OCI-LY1 (cell line): Measurements from ENCODE around the gene UTS2R.

Experiments
- H2AFZ ChIP-seq: fragments of 200-600 bp; sonication (generic), shearing (Covaris generic); 2 replicates; pipeline ENCODE4 v1.6.0; 2014; ENCODE audit warnings: antibody characterized with exemption, mild to moderate bottlenecking, low read length
- H3F3A ChIP-seq: fragments of 200-600 bp; sonication (generic), shearing (Covaris generic); 2 replicates; pipeline ENCODE4 v1.6.0; 2014; ENCODE audit warnings: mild to moderate bottlenecking, antibody characterized with exemption, low read length, moderate library complexity; ENCODE audit not compliant: insufficient read depth
- H3K27ac ChIP-seq: fragments of 200-600 bp; sonication (generic); 2 replicates; pipeline ENCODE4 v1.5.1; 2014; ENCODE audit warnings: low read length, mixed run types, mild to moderate bottlenecking, low read depth; ENCODE audit not compliant: poor library complexity, severe bottlenecking
- H3K27me3 ChIP-seq: fragments of 200-600 bp; sonication (generic); 2 replicates; pipeline ENCODE4 v1.6.0; 2014; ENCODE audit warnings: antibody characterized with exemption, mild to moderate bottlenecking, low read length, moderate library complexity; ENCODE audit not compliant: insufficient read depth
- H3K36me3 ChIP-seq: fragments of 200-600 bp; sonication (generic); 2 replicates; pipeline ENCODE4 v1.6.1; 2014; ENCODE audit warnings: mild to moderate bottlenecking, antibody characterized with exemption, low read length, moderate library complexity, mixed read lengths; ENCODE audit not compliant: insufficient read depth
- H3K4me1 ChIP-seq: fragments of 200-600 bp; sonication (generic); 2 replicates; pipeline ENCODE4 v1.5.1; 2014; ENCODE audit warnings: mild to moderate bottlenecking, low read length, moderate library complexity; ENCODE audit not compliant: insufficient read depth, severe bottlenecking
- H3K4me2 ChIP-seq: fragments of 200-600 bp; sonication (generic), shearing (Covaris generic); 2 replicates; pipeline ENCODE4 v1.6.1; 2014; ENCODE audit warnings: low read length
- H3K4me3 ChIP-seq: fragments of 200-600 bp; sonication (generic); 2 replicates; pipeline ENCODE4 v1.5.1; 2014; ENCODE audit warnings: low read length, low read depth, mild to moderate bottlenecking, mixed read lengths; ENCODE audit not compliant: poor library complexity, severe bottlenecking
- H3K79me2 ChIP-seq: fragments of 200-600 bp; shearing (Covaris generic); 2 replicates; pipeline ENCODE4 v1.6.1; 2016; ENCODE audit warnings: mixed run types, low read length, mixed read lengths; ENCODE audit not compliant: insufficient read depth
- H3K9ac ChIP-seq: fragments of 200-600 bp; sonication (generic), shearing (Covaris generic); 2 replicates; pipeline ENCODE4 v1.6.1; 2014; ENCODE audit warnings: mild to moderate bottlenecking, low read length, mixed read lengths
- H3K9me2 ChIP-seq: fragments of 200-600 bp; sonication (generic), shearing (Covaris generic); 2 replicates; pipeline ENCODE4 v1.6.1; 2014; ENCODE audit warnings: low read depth, mild to moderate bottlenecking, low read length, mixed read lengths
- H3K9me3 ChIP-seq: fragments of 200-600 bp; shearing (Covaris generic); 2 replicates; pipeline ENCODE4 v1.6.1; 2014; ENCODE audit warnings: low read length, mixed read lengths
- H4K20me1 ChIP-seq: fragments of 200-600 bp; sonication (generic), shearing (Covaris generic); 2 replicates; pipeline ENCODE4 v1.6.0; 2016; ENCODE audit warnings: mild to moderate bottlenecking, low read length; ENCODE audit not compliant: insufficient read depth
- EZH2 ChIP-seq: fragments of 200-600 bp; sonication (generic), shearing (Covaris generic); IDR thresholded peaks from 2 replicates; pipeline ENCODE4 v1.8.0; 2017; ENCODE audit warnings: borderline replicate concordance, mixed run types, mild to moderate bottlenecking, antibody characterized with exemption, low read length, moderate library complexity, mixed read lengths
- TF ChIP-seq, protein P1 (sequence below): fragments of 200-600 bp; sonication (generic), shearing (Covaris generic); IDR thresholded peaks from 2 replicates; pipeline ENCODE4 v1.5.1; 2017; ENCODE audit warnings: mild to moderate bottlenecking, antibody characterized with exemption, low read length, moderate library complexity, mixed read lengths

UTS2R gene

DNA sequence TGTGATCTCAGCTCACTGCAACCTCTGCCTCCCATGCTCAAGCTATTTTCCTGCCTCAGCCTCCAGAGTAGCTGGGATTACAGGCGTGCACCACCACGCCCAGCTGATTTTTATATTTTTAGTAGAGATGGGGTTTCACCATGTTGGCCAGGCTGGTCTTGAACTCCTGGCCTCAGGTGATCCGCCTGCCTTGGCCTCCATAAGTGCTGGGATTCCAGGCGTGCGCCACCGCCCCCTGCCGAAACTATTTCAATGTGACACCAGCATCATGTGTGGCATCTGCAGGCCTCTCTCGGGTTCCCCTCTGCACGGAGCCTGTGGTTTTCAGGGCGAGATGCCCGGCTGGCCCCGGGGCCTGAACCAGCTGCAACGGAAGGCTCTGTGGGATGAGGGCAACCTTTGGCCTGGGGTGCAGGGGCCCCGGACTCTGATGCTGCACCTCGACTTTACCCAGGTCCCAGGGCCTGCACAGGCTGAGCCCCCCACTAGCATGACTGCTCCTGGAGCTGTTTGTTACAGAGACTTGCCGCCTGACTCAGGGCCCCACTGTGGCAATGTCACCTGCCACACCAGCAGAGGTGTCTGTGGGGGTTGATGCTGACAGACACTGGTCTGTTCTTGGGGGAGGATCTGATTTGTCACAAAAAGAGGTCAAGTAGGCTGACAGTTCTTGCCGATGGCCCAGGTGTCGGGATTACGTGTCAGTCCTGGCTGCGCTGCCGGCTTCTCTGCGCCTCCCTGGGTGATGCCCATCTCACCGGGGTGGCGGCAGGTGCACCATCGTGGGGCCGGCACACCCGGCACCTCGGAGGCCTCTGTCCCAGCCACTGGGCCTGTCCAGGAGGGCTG, 21.2 kb upstream of the UTS2R start:
- H3K4me3 ChIP-seq = no peak overlapping the region
- no peaks in the 10 kb centered on the region for H3K9me3 ChIP-seq
- TF ChIP-seq, protein P1, sequence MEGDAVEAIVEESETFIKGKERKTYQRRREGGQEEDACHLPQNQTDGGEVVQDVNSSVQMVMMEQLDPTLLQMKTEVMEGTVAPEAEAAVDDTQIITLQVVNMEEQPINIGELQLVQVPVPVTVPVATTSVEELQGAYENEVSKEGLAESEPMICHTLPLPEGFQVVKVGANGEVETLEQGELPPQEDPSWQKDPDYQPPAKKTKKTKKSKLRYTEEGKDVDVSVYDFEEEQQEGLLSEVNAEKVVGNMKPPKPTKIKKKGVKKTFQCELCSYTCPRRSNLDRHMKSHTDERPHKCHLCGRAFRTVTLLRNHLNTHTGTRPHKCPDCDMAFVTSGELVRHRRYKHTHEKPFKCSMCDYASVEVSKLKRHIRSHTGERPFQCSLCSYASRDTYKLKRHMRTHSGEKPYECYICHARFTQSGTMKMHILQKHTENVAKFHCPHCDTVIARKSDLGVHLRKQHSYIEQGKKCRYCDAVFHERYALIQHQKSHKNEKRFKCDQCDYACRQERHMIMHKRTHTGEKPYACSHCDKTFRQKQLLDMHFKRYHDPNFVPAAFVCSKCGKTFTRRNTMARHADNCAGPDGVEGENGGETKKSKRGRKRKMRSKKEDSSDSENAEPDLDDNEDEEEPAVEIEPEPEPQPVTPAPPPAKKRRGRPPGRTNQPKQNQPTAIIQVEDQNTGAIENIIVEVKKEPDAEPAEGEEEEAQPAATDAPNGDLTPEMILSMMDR = peak; percentile 47
- TF ChIP-seq EZH2 = no peak
- H3K36me3 ChIP-seq = no peaks in the 10 kb centered on the region
- no peaks in the 10 kb centered on the region for H3K9me2 ChIP-seq
- H3K27ac ChIP-seq = peak overlapping the region; percentile 91
- H3F3A ChIP-seq = no peaks in the 10 kb centered on the region; the same call in 1 of the 2 replicates
- no peaks in the 10 kb centered on the region for H3K27me3 ChIP-seq
- H3K4me1 ChIP-seq = peaks cover 36% of the 10 kb centered on the region
- no peak overlapping the region for H3K9ac ChIP-seq
- no peaks in the 10 kb centered on the region for H4K20me1 ChIP-seq
- H2AFZ ChIP-seq = no peak overlapping the region
- no peaks in the 10 kb centered on the region for H3K79me2 ChIP-seq
- H3K4me2 ChIP-seq = peak overlapping the region; percentile 3; the same call in 1 of the 2 replicates

DNA sequence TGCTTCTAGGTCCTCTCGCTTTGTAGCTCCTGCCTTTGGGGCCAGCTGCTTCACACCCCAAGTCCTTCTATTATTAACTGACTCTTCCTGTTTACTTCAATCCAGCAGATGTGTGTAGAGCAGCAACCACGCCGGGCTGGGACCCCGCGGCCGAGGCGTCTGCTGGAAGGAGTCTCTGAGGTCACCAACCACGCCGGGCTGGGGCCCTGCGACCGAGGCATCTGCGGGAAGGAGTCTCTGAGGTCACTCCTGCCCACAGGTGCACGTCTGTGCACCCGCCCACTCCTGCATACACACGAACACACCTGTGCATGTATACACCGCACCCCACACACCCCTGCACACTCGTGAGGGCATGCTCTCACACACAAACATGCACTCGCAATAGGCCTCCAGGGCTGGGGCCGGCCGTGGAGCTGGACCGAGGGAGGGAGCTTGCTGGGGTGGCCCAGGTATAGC, 20.3 kb upstream of the UTS2R start:
- Histone ChIP-seq H3K79me2 (no peaks in the 10 kb centered on the region), H3K4me3 (no peak overlapping the region), H3F3A (no peaks in the 10 kb centered on the region; the same call in 1 of the 2 replicates), H3K9ac (no peak overlapping the region; the same call in 1 of the 2 replicates), H3K27ac (peak overlapping the region; percentile 91), H4K20me1 (no peaks in the 10 kb centered on the region), H2AFZ (no peak overlapping the region), H3K4me2 (peak overlapping the region; percentile 9; the same call in 1 of the 2 replicates), H3K4me1 (peaks cover 41% of the 10 kb centered on the region), H3K9me3 (no peaks in the 10 kb centered on the region), H3K27me3 (no peaks in the 10 kb centered on the region), H3K9me2 (no peaks in the 10 kb centered on the region), H3K36me3 (no peaks in the 10 kb centered on the region)
- TF ChIP-seq, protein P1 = no peak
- TF ChIP-seq EZH2 = no peak

DNA sequence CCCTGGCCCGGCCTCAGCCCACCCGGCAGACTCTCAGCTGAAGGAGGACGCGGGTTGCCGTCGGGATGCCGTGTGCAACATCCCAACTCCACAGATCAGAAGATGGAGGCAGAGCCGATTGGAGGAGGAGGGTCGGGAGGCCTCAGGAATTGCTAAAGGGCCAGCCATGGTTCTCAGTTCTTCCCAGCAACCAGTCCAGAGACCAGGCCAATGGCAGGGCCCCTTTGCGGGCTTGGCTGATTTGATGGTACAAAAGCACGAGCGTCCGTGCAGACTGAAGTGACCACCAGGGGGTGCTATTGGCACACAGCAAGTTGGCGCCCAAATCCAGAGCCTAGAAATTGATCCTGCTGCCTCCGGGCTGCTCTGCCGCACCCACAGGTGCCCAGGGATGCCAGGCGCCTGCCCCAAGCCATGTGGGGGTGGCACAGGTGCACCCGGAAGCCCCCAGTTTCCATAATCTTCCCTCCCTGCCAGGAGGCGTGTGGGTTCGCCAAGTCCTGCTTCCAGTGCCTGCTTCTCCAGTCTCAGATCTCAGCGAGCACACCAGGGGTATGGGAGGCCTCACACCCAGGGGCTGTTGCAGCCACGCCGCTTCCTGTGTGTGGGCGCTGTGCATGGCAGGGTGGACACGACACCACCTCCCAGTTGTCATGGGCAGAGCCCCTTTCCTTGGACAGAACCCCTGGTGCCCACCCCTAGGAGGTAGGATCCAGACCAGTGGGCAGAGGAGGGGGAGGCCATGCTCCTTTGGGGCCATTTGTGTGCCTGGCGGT, 19.7 kb upstream of the UTS2R start:
- Histone ChIP-seq H3K4me2 (peak overlapping the region; percentile 9; the same call in 1 of the 2 replicates), H3K4me3 (no peak overlapping the region), H3F3A (no peaks in the 10 kb centered on the region; the same call in 1 of the 2 replicates), H2AFZ (no peak overlapping the region), H3K4me1 (peaks cover 41% of the 10 kb centered on the region), H3K9ac (no peak overlapping the region; the same call in 1 of the 2 replicates), H3K79me2 (no peaks in the 10 kb centered on the region), H4K20me1 (no peaks in the 10 kb centered on the region), H3K27ac (peak overlapping the region; percentile 91), H3K9me3 (no peaks in the 10 kb centered on the region), H3K27me3 (no peaks in the 10 kb centered on the region), H3K9me2 (no peaks in the 10 kb centered on the region), H3K36me3 (no peaks in the 10 kb centered on the region)
- no peak for TF ChIP-seq EZH2
- TF ChIP-seq, protein P1 = peak; percentile 92
